Measurements from ENCODE around the gene TFAP2B.

Gene TFAP2B

GRCh38 chr6:50842446-50842845 lies 23.8 kb downstream of the TFAP2B start:
- H3K4me3 ChIP-seq (ENCODE audit: low read length), result no peak overlapping the region
- no peak for TF ChIP-seq CTCF (conservative IDR thresholded peaks at IDR 0.05; ENCODE audit: low read length)
- no peak for DNase-seq (ENCODE audit: low read depth)

DNA sequence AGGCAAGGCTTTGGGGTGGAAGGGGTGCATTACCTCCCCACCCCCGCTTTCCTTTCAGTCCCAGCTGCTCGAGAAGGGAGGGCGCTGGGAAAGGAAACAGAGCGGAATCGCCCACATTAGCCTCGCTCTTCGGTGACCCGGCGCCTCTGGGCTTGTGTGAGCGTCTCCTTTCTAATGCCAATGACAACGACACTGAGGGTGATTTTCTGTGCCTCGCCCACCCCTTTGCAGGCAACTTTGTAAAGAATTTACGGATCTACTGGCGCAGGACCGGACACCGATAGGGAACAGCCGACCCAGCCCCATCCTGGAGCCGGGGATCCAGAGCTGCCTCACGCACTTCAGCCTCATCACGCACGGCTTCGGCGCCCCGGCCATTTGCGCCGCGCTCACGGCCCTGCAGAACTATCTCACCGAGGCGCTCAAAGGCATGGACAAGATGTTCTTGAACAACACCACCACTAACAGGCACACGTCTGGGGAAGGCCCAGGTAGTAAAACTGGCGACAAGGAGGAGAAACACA lies 24.3 kb downstream of the TFAP2B start:
- no peak for DNase-seq (ENCODE audit: low read depth)
- no peak overlapping the region for H3K4me3 ChIP-seq (ENCODE audit: low read length)
- no peak for TF ChIP-seq CTCF (conservative IDR thresholded peaks at IDR 0.05; ENCODE audit: low read length)

- TF ChIP-seq CTCF (conservative IDR thresholded peaks at IDR 0.05; ENCODE audit: low read length), result no peak
- H3K4me3 ChIP-seq (ENCODE audit: low read length), result no peak overlapping the region
- DNase-seq (ENCODE audit: low read depth), result no peak
Measured at GRCh38 chr6:50843842-50844241, 25.2 kb downstream of the TFAP2B start.

DNA sequence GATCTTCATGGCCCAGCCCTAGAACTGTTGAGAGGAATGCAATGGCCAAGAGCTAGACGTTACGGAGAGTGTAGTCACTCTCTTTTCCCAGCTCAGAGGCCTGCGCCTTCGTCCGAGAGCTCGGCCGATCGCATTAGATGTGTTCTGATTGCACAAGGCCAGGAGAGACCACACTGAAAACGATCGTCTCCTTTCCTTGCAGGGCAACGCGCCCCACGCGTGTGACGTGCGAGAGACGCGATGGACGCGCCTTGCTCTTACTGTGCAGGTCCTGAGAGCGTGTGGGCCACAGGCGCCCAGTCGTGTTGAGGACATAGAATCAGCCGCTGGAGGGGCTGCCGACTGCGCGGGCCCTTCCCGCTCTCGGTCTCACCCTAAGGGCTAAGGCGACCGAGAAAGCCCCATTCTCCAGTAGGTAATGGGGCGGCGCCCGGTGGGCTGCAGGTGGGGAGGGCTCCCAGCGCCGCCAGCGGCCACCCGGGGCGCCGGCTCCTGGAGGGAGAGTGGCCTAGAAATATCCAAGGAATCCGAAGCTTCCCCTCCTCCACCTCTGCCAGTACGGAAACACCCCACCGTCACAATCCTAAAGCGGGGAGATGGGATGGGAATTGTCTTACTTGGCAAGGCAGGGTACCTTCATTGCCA lies 26.9 kb downstream of the TFAP2B start:
- DNase-seq (ENCODE audit: low read depth), result no peak
- no peak for TF ChIP-seq CTCF (conservative IDR thresholded peaks at IDR 0.05; ENCODE audit: low read length)
- no peak overlapping the region for H3K4me3 ChIP-seq (ENCODE audit: low read length)

- no peak overlapping the region for H3K4me3 ChIP-seq (ENCODE audit: low read length)
- DNase-seq (ENCODE audit: low read depth), result no peak
- no peak for TF ChIP-seq CTCF (conservative IDR thresholded peaks at IDR 0.05; ENCODE audit: low read length)
Measured at GRCh38 chr6:50846144-50846851, 27.6 kb downstream of the TFAP2B start.

GRCh38 chr6:50846852-50847155 lies 28.1 kb downstream of the TFAP2B start:
- TF ChIP-seq CTCF (conservative IDR thresholded peaks at IDR 0.05; ENCODE audit: low read length), result no peak
- DNase-seq (ENCODE audit: low read depth), result no peak
- no peak overlapping the region for H3K4me3 ChIP-seq (ENCODE audit: low read length)

Measured in AG10803 (cell line).